HG02885 (cell line): ENCODE measurements around the gene RIMBP2.
"Not testable (repeated sequence)": the region's sequence is repeated elsewhere in the genome, so short reads cannot be mapped to it uniquely, and the experiment has no call there.

Experiments used
- ATAC-seq: cut with Tn5 transposase; IDR thresholded peaks from one replicate; pipeline ENCODE4 v1.9.1; 2021; ENCODE audit warnings: mild to moderate bottlenecking; ENCODE audit not compliant: unreplicated experiment, poor library complexity

The RIMBP2 gene

GRCh38 chr12:130609966-130610365 lies 106.1 kb downstream of the RIMBP2 start:
- ATAC-seq: no peak

- no peak for ATAC-seq
Measured at GRCh38 chr12:130608831-130609230, 107.3 kb downstream of the RIMBP2 start.

- no peak for ATAC-seq
Measured at GRCh38 chr12:130608132-130608531, 108.0 kb downstream of the RIMBP2 start.

- no peak for ATAC-seq
Measured at GRCh38 chr12:130606231-130606630, 109.9 kb downstream of the RIMBP2 start.

GRCh38 chr12:130603396-130603965 lies 112.6 kb downstream of the RIMBP2 start:
- no peak for ATAC-seq

- no peak for ATAC-seq
Measured at GRCh38 chr12:130602251-130602650, 113.8 kb downstream of the RIMBP2 start.

GRCh38 chr12:130601327-130601726 lies 114.8 kb downstream of the RIMBP2 start:
- ATAC-seq: no peak

GRCh38 chr12:130596241-130596640 lies 119.9 kb downstream of the RIMBP2 start:
- no peak for ATAC-seq

GRCh38 chr12:130595566-130595965 lies 120.5 kb downstream of the RIMBP2 start:
- ATAC-seq: no peak

GRCh38 chr12:130593056-130593455 lies 123.0 kb downstream of the RIMBP2 start:
- ATAC-seq: no peak

GRCh38 chr12:130592641-130593040 lies 123.5 kb downstream of the RIMBP2 start:
- ATAC-seq: no peak

GRCh38 chr12:130591736-130592135 lies 124.4 kb downstream of the RIMBP2 start:
- ATAC-seq: no peak

- no peak for ATAC-seq
Measured at GRCh38 chr12:130590685-130591084, 125.4 kb downstream of the RIMBP2 start.

GRCh38 chr12:130589540-130590317 lies 126.4 kb downstream of the RIMBP2 start:
- ATAC-seq: no peak

GRCh38 chr12:130588696-130589539 lies 127.2 kb downstream of the RIMBP2 start:
- ATAC-seq: no peak

- no peak for ATAC-seq
Measured at GRCh38 chr12:130587966-130588365, 128.1 kb downstream of the RIMBP2 start.

GRCh38 chr12:130584475-130584874 lies 131.6 kb downstream of the RIMBP2 start:
- ATAC-seq: not testable (repeated sequence)

- ATAC-seq: no peak
Measured at GRCh38 chr12:130583800-130584199, 132.3 kb downstream of the RIMBP2 start.

- no peak for ATAC-seq
Measured at GRCh38 chr12:130583317-130583716, 132.8 kb downstream of the RIMBP2 start.

- no peak for ATAC-seq
Measured at GRCh38 chr12:130582286-130582685, 133.8 kb downstream of the RIMBP2 start.

GRCh38 chr12:130581782-130582181 lies 134.3 kb downstream of the RIMBP2 start:
- ATAC-seq: no peak
